Measurements from ENCODE around the gene CIB2. TPM values are rescaled to one million over a fixed set of nuclear protein-coding genes. Genes with fewer than 3 reads are reported as not detected.
A peak's percentile ranks its signal among the peaks of the same experiment; 100 is the strongest.

CIB2 gene
- total RNA-seq, 1 experiment from 2014 or later = 5.8 TPM

DNA sequence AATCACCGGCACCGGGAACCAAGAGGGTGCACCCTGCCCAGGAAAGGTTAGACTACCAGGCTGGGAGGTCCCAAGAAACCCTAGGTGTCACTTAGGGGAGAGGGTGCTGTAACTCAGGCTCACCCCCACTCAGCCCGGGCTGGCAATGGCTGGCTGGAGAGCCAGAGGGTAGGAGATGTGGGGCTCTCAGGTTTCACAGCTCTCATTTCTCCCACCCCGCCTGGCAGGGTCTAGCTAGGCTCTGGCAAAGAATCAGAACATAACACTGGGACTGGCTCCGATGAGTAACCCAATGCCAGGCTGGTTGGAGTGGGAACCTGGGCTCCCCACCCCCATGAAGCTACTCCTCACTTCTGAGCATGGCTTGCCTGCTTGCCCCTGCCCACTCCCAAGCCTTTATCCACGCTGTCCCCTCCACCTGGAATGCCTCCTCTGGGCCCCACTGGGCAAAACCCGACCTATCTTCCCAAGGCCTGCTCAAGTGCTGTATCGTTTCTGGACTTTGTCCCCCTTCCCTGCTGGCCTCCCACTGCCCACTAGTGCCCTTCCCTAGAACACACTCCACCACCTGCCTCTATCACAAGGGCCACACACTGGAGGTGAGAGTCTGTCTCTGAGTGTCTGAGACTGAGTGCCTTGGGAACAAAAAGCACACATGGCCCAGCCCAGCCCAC, 2.0 kb downstream of the CIB2 start:
- H3K4me2 ChIP-seq = no peak overlapping the region

DNA sequence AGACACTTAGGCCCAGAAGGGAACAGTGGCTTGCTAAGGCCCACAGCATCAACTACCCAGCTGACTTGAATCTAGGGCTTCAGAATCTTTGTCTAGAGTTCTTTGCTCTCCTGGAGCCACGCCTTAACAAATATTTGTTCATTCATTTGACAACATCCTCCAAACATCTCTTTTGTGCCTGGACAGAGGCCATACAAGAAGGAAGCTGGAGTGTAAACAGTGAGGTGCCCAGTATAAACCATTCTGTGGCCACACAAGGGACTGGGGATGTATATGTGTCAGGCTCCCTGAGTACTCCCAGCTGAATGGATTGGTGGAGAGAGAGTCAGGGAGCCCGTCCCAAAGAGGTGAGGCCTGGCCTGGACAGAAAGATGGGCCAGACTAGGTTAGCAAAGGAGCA, 3.4 kb downstream of the CIB2 start:
- CTCF ChIA-PET = no interaction called here
- POLR2A ChIA-PET (ENCODE audit: unreplicated experiment) = interaction anchor here (0.6 kb wide), 1 partner anchor 80 kb away, joined by 7 read pairs; no protein-coding TSS in a partner anchor
- no peaks in the 10 kb centered on the region for H3K27me3 ChIP-seq (ENCODE audit: insufficient read depth, low read depth)
- no peak overlapping the region for H3K4me3 ChIP-seq
- intact Hi-C loops (cut with micrococcal nuclease; ENCODE audit: unreplicated experiment) = no loop called here
- H3K79me2 ChIP-seq (ENCODE audit: low read depth) = no peaks in the 10 kb centered on the region
- no peaks in the 10 kb centered on the region for H3K9me3 ChIP-seq (ENCODE audit: insufficient read depth, low read depth)
- H3F3A ChIP-seq (ENCODE audit: insufficient read depth, low read depth) = peaks cover 5% of the 10 kb centered on the region; the same call in 1 of the 2 replicates
- no peak overlapping the region for H3K4me2 ChIP-seq
- H2AFZ ChIP-seq = no peak overlapping the region
- no peak for DNase-seq
- no TSS peak for BruUV-seq (replicated peaks)
- no peaks in the 10 kb centered on the region for H4K20me1 ChIP-seq (ENCODE audit: insufficient read depth)
- H3K9me2 ChIP-seq (ENCODE audit: insufficient read depth) = no peaks in the 10 kb centered on the region
- no peaks in the 10 kb centered on the region for H3K36me3 ChIP-seq (ENCODE audit: low read depth)
- H3K4me1 ChIP-seq (replicated peaks; ENCODE audit: insufficient read depth) = peaks cover 18% of the 10 kb centered on the region
- H3K27ac ChIP-seq = no peak overlapping the region
- TF ChIP-seq, protein P1, sequence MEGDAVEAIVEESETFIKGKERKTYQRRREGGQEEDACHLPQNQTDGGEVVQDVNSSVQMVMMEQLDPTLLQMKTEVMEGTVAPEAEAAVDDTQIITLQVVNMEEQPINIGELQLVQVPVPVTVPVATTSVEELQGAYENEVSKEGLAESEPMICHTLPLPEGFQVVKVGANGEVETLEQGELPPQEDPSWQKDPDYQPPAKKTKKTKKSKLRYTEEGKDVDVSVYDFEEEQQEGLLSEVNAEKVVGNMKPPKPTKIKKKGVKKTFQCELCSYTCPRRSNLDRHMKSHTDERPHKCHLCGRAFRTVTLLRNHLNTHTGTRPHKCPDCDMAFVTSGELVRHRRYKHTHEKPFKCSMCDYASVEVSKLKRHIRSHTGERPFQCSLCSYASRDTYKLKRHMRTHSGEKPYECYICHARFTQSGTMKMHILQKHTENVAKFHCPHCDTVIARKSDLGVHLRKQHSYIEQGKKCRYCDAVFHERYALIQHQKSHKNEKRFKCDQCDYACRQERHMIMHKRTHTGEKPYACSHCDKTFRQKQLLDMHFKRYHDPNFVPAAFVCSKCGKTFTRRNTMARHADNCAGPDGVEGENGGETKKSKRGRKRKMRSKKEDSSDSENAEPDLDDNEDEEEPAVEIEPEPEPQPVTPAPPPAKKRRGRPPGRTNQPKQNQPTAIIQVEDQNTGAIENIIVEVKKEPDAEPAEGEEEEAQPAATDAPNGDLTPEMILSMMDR (conservative IDR thresholded peaks at IDR 0.05) = no peak
- TF ChIP-seq EZH2 (IDR thresholded peaks at IDR 0.05; ENCODE audit: low read depth) = no peak

More for the DNA sequence above, 2.0 kb downstream of the CIB2 start:
- no peak overlapping the region for H3K4me3 ChIP-seq
- POLR2A ChIA-PET (ENCODE audit: unreplicated experiment) = no interaction called here
- H3K9me2 ChIP-seq (ENCODE audit: insufficient read depth) = no peaks in the 10 kb centered on the region
- no peaks in the 10 kb centered on the region for H4K20me1 ChIP-seq (ENCODE audit: insufficient read depth)
- no peaks in the 10 kb centered on the region for H3K9me3 ChIP-seq (ENCODE audit: insufficient read depth, low read depth)
- intact Hi-C loops (cut with micrococcal nuclease; ENCODE audit: unreplicated experiment) = no loop called here
- BruUV-seq (replicated peaks) = no TSS peak
- peak in 1 of 2 experiments; percentile 18 for DNase-seq
- H3F3A ChIP-seq (ENCODE audit: insufficient read depth, low read depth) = peaks cover 17% of the 10 kb centered on the region
- no peak for TF ChIP-seq EZH2 (IDR thresholded peaks at IDR 0.05; ENCODE audit: low read depth)
- TF ChIP-seq, protein P1 (conservative IDR thresholded peaks at IDR 0.05) = no peak
- H3K79me2 ChIP-seq (ENCODE audit: low read depth) = no peaks in the 10 kb centered on the region
- CTCF ChIA-PET = interaction anchor here (0.6 kb wide), 1 partner anchor 67 kb away, joined by 6 read pairs; no protein-coding TSS in a partner anchor
- H3K27ac ChIP-seq = no peak overlapping the region
- peaks cover 30% of the 10 kb centered on the region for H3K4me1 ChIP-seq (replicated peaks; ENCODE audit: insufficient read depth)
- H3K27me3 ChIP-seq (ENCODE audit: insufficient read depth, low read depth) = no peaks in the 10 kb centered on the region
- no peak overlapping the region for H2AFZ ChIP-seq
- H3K36me3 ChIP-seq (ENCODE audit: low read depth) = no peaks in the 10 kb centered on the region

DNA sequence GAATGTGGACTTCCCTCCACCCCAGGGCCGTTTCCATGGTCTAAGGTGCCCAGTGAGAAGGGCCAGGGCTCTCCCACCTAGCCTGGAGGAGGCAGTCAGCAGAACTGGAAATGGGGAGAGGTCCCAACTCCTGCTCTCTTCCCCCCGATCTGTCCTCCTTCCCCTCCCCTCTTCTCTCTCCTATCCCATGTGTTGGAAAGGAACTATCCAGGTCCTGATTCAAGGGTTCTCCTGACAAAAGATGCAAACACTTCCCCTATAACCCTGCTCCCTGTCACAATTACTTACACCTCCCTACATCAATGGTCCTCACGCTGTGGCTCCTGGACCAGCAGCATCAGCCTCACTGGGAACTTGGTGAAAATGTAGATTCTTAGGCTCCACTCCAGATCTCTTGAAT, 6.0 kb downstream of the CIB2 start:
- intact Hi-C loops (cut with micrococcal nuclease; ENCODE audit: unreplicated experiment) = no loop called here
- DNase-seq = no peak
- BruUV-seq (replicated peaks) = no TSS peak
- POLR2A ChIA-PET (ENCODE audit: unreplicated experiment) = interaction anchor here (0.7 kb wide), 1 partner anchor 158 kb away, joined by 3 read pairs; no protein-coding TSS in a partner anchor
- no peaks in the 10 kb centered on the region for H3K9me3 ChIP-seq (ENCODE audit: insufficient read depth, low read depth)
- no peaks in the 10 kb centered on the region for H3K36me3 ChIP-seq (ENCODE audit: low read depth)
- TF ChIP-seq, protein P1 (conservative IDR thresholded peaks at IDR 0.05) = no peak
- TF ChIP-seq EZH2 (IDR thresholded peaks at IDR 0.05; ENCODE audit: low read depth) = no peak
- no peaks in the 10 kb centered on the region for H3K79me2 ChIP-seq (ENCODE audit: low read depth)
- H3F3A ChIP-seq (ENCODE audit: insufficient read depth, low read depth) = no peaks in the 10 kb centered on the region
- H2AFZ ChIP-seq = no peak overlapping the region
- H4K20me1 ChIP-seq (ENCODE audit: insufficient read depth) = no peaks in the 10 kb centered on the region
- CTCF ChIA-PET = no interaction called here
- no peaks in the 10 kb centered on the region for H3K27me3 ChIP-seq (ENCODE audit: insufficient read depth, low read depth)
- 0 out of 2 replicates have a peak, but pooled peaks cover 6% of the 10 kb centered on the region for H3K4me1 ChIP-seq (replicated peaks; ENCODE audit: insufficient read depth)
- no peak overlapping the region for H3K27ac ChIP-seq
- no peaks in the 10 kb centered on the region for H3K9me2 ChIP-seq (ENCODE audit: insufficient read depth)
- no peak overlapping the region for H3K4me3 ChIP-seq
- H3K4me2 ChIP-seq = no peak overlapping the region

Data from PC-9 (cell line).